HG02642 (cell line): ENCODE results near the gene ADAMTS20.
A peak's percentile ranks its signal among the peaks of the same experiment; 100 is the strongest.

ENCODE experiments used
- ATAC-seq: cut with Tn5 transposase; IDR thresholded peaks from one replicate; pipeline ENCODE4 v1.9.1; 2021; ENCODE audit warnings: mild to moderate bottlenecking; ENCODE audit not compliant: unreplicated experiment, poor library complexity

ADAMTS20 gene

DNA sequence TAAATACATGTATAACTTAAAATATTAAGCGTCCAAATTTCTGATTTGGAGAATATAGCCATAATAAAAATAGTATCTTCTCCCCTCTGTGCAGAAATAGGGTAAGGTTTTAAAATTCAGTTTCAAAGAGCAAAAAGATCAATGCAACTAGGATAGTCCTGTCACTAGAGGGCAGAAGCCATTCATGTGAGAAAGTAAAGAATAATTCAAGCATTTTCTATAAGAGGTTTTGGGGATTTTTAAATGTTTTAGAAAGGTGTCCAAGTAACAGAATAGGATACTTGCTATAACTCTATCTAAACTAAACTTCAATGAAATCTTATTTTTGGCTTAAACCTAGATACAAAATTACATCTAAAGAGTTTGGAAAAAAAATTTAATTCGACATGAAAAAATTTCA is 50.3 kb downstream of the ADAMTS20 start:
- no peak for ATAC-seq

DNA sequence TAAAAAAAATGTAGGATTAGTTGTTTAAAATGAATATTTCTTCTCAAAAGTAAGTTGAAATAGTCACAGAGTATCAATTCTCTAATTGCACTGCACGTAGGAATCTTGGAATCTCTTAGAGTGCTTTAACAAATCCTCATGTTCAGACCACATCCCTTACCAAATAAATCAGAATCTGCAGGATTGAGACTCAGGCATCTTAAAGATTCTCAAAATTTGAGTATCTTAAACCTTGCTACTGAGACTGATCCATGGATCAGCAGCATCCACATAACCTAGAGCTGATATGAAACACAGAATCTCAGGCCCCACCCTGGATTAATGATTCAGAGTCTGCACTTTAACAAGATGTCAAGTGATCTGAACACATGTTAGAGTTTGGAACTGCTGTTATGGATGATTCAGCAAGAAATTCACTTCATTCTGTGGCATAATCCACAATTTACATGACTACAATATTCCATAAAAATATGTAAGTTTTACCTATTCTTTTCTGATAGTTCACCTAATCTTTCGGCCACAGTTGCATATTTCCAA is 58.7 kb downstream of the ADAMTS20 start:
- ATAC-seq: no peak

DNA sequence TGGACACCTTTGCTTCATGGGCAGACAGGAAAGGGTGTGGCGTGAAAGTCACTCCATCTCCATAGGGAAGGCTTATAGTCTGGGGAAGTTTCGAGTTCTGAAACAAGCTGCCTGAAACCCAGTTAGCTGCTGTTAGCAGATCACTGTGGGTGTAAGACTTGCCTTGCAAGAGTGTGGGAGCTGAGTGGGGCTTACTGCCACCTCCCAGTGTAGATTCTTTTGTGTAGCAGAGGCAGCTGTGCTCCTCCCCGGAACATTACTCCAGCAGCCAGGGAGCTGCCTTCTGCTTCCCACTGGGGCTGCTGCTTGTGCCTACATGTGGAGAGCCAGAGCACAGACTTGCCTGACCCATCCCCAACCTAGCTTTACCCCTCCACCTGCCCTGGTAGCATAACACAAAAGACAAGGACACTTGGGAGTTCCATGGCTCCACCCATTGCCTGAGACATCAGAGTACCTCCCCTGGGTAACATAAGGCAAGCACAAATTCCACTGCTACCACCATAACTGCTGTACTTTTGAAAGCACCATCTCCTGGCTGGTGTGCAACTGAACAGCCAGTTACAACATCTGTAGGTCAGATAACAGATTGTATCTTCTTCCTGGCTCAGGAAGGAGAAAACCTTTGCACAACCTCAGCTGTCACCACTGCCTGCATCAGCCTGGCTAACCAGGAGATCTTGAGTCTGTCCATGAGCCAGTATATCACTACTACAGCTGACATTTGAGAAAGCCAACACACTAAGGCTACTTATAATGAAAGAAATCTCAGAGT is 69.5 kb downstream of the ADAMTS20 start:
- no peak for ATAC-seq

DNA sequence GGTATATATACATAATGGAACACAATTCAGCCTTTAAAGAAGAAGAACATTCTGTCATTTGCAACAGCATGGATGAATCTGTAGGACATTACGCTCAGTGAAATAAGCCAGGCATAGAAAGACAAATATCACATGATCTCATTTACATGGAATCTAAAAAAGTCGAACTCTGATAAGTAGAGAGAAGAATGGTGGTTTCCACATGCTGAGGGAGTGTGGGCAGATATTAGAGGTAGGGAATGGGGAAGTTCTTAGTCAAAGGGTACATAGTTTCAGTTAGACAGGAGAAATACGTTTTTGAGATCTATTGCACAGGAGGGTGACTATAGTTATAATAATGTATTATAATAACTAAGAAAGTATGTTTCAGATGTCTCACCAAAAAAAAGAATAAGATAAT is 71.4 kb downstream of the ADAMTS20 start:
- no peak for ATAC-seq

DNA sequence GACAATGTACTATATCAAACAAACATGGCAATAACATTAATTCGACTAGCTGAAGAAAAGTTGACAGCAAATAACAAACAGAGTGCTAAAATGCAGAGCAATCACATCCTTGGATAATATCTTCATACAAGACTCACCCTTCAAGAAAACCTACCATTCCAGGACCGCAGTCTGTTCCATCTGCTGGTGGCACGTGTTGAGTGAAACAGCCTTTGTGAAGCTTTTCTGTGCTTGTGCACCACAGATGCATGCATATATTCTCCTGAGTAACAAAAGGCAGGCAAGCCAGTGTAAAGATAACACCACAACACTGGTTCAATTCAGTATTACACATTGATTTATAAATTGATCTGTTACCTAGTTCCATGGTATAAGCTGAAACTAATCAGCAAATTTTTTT is 89.3 kb downstream of the ADAMTS20 start:
- ATAC-seq: no peak

DNA sequence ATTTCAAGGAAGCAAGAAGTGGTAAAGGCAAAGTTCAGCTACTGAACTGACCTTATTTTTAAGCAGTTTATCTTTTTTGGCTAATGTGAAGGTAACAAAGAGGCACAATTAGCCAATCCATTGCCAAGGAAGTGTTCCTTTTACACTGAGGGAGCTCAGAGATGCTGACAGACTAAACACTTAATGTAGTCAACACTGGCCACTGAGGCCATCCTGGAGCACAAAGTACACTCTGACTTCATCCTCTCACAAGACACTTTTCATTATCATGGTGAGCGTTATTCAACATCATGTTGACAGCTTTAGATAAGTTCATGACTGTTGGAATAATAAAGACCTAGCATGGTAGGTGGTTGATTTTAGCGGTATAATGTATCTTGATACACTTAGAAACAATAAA is 89.9 kb downstream of the ADAMTS20 start:
- ATAC-seq: no peak

DNA sequence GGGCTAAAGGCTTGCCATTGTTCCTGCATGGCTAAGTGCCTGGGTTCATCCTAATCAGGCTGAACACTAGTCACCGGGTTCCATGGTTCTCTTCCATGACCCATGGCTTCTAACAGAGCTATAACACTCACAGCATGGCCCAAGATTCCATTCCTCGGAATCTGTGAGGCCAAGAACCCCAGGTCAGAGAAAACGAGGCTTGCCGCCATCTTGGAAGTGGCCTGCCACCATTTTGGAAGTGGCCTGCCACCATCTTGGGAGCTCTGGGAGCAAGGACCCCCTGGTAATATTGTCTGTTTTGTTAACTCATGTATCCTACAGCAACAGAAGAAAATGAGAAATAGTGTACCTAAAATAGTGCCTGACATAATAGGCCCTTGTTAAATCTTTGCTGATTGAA is 92.7 kb downstream of the ADAMTS20 start:
- no peak for ATAC-seq

DNA sequence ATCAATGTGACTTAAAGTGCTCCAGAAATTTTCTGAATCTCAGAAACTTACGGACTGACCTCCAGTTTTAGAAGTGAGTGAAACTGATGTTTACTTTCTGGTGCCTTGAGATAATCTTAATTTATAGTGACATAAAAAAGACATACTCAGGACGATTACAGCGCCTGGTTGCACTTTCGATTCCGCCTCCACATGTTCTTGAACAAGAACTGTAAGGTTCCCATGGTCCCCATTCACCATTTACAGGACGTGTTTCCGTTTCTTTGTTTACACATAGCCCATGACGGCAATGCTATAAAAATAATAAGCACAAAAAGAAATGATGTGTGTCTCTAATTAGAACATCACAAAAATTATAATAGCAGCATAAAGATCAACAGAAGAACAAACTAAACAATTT is 98.2 kb downstream of the ADAMTS20 start:
- no peak for ATAC-seq

DNA sequence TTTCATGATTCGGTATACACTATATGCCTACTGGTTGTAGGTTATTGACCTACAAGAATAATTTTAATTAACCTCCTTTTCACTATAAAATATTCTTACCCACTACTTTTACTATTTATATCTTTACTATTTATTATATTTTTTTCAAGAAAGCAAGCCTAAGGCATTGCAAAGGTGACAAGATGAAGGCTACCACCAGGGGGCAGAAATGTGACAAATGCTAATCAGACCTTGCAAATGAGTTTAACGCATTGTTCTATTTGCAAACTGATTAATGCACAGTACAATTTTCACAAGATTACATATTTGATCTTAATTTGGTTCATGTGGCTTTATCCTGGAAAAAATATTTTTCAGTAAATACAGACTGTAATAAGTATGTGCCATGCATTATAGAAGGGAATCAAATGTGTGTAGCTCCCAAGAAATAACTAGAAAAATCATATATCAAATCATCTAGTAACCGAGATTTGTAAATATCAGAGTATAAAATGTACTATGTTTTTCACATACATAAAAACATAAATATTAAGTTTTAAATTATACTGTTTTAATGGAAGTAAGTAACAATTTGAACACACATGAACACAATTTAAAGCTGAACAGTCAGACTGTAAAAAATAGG is 107.0 kb downstream of the ADAMTS20 start:
- ATAC-seq: peak; percentile 70

DNA sequence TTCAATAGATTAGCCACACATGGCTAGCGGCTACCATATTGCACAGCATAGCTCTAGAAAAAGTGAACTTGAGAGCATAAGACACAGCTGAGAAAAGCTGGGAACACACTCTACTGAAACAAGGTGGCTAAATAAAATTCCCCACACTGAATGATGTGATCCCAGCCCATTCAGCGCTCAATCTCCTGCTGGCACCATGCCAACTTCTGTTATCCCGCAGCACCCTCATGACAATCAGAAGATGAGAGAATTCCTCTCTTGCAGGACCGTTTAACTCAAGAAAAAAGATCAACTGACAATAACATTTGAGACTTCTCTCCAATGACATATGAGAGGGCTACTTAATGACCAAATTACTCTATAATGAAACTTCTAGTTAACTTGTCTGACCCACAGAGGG is 115.4 kb downstream of the ADAMTS20 start:
- no peak for ATAC-seq

DNA sequence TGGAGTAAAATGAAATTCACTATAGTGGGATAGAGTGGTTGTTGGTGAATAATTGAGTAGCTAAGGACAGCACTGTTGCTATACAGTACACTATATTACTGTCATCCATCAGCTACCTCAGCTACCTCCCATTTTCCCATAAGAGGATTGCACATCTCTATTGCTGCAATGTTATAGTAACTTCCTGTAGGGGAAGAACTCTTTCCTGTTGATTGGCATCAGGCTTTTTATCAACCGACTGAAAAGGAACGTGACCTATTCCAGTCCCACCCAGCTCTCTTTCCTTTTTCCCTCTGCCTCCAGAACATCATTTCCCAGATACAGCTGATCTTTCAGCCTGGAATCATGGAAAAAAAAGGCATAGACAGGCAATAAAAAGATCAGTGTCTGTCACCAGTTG is 117.4 kb downstream of the ADAMTS20 start:
- no peak for ATAC-seq

DNA sequence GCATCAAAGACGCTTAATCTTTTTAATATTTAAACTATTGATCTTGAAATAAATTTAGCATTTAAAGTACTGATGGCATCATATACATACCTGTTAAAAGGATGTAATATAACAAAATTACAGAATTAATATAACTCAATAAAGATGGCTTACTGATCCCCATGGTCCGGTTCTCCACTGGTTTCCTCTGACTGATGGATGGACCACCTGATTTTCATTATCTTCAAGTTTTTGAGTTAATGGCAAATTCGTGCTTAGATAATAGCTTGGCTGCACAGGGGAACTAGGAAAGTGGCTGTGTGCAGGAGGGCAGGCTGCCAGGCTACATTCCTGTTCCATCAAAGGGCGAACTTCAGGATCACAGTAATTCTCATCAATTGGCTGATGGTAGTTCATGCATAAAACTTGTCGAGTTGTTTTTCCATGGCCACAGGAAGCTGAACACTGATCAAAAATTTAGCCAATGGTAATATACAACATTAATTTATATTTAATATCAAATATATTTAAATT is 123.9 kb downstream of the ADAMTS20 start:
- no peak for ATAC-seq

DNA sequence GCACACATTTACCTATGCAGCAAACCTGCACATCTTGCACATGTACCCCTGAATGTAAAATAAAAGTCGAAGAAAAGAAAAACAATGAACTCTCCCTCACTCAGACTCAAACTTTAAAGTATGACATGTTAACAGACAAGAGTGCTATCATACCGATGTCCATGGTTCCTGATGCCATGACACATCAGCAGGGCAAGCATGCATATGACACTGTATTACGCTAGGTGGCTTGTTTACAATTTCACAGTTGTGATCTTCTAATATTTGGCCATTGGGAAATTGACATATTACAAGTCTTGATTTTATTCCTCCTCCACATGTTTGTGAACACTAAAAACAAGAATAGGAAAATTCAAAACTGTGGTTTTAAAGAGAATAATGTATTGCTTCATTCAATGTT is 126.6 kb downstream of the ADAMTS20 start:
- ATAC-seq: no peak

DNA sequence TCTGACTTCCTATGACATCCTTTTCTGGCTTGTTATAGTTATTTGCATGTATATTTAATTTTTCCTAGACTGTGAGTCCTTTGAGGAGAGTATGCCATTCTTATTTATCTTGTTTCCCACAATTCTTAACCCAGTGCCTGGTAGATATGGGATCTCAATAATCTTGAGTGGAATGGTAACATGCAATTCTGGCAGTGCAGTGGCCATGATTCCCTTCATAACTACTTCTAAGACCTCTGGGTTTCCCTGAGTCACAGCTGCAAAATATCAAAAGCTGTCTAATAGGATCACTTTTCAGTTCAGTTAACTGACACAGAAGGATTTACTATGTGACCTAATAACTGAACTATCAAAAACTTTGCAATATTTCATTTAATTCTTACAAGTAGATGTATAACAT is 135.0 kb downstream of the ADAMTS20 start:
- no peak for ATAC-seq

DNA sequence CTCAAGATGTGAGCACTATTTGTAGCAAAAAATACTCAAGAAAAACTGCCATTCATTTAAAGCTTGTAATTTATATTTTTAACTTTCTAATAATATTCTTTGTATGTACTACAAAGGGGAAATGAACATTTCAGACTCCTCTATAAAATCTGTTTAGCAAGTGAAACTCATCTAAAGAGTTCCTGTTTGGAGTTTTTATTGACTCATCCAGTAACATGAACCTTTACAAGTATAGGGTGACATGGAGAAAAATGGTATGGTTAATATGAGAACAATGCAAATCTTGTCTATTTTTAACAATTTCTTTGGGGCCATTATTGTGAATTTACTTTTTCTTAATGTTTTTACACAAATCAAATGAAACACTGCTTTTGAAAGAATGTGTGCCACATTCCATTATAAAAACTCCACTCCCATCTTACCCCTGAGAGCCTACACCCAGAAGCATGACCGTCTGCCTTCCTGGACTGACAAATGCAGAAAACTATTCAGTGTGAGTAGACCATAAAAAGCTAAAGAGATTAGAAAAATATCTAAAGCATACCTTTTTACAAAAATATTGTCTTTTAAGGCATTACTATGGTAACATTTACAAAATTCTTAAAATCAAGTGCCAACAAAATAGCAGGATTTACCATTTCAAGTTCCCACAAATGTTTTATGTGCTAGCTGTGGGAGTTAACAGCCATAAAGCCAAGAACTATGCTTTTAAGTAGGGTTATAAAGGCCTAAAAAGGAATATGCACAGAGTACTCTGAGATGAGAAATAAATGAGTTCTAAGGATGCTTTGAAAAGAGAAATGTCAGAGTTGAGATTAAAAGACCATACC is 144.0 kb downstream of the ADAMTS20 start:
- ATAC-seq: peak; percentile 84

DNA sequence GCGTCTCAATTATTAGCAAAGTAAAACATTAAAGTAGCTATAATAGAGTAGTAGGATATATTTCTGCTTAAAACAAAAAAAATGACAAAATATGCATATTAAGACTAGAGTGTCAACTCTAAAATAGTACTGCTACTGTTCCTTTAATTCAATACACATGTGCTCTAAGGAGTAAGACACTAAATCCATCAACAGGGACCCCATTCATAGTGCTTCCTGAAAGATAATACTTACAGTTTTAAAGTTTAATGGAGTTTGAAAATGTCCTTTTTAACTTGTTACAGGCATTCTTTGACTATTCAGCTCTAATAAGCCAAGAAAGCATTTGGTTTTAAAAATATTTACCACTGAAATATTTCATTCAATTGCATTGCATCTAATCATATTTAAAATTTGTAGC is 145.2 kb downstream of the ADAMTS20 start:
- no peak for ATAC-seq

DNA sequence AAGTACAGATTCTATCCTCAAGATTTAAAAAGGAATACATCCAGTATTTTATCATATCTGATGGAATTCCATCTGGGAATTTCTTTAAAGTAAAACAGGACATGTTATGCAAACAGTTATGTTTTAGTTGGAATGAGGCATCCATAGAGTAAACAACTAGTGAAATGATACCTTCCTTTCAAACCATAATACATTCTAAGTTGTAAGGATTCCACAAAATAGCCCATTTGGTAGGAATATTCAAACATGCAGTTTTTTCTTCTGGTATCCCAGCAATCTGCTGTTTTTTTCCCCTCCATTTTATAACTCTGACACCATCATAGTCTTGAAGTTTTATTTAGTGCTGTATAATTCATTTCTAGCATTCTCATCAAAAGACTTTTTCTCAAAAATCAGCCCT is 149.6 kb downstream of the ADAMTS20 start:
- ATAC-seq: no peak

DNA sequence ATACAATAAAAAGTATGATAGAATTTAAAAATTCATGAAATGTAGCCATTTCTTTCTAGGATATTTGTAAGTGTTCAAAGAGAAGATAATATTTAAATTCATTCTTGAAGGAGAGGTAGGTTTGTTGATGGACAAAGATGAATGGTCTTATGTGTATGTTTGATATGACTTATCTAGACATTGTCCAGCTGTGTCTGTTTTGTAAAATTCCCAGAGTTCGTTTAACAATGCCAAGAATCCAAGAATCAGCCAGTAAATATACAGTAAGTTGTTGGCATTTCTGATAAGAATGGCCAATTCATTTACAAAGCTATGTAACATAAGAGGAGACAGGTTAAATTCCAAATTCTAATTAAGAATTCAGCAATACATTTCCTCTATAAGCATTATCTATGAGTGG is 150.9 kb downstream of the ADAMTS20 start:
- ATAC-seq: no peak

DNA sequence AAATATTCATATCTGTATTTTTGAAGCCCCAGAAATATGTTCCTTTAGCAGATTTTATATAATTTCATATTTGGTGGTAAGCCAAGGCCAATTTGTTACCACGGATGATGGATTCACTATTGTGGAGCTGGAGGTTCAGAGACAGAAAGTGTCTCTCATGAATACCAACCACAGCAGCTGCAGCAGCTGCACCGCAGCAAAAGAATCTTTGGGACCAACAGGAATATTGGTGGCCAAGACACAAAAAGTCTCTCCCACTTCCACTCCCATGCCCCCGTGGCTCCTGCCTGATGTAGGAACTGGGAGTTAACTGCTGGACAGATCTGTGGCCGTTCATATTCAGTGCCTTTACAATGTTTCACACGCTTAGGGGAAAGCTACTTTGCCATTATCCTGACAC is 155.3 kb downstream of the ADAMTS20 start:
- no peak for ATAC-seq

DNA sequence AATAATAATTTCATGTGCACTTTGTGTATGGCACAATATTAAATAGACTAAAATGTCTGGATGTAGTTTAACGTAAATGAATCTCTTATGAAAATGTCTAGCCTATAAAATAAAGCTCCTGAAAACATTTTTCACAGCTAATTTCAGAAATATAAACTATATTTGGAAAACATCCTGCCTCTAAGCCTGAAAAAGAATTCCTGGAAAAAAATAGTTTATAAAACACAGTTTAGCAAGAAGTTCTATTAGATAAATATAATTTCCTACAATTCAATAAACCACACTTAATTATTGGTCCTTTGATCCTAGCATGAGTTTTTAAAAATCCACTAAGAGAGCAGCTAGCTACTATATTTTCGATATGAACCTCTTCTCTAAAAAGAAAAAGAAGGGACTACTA is 159.9 kb downstream of the ADAMTS20 start:
- no peak for ATAC-seq

DNA sequence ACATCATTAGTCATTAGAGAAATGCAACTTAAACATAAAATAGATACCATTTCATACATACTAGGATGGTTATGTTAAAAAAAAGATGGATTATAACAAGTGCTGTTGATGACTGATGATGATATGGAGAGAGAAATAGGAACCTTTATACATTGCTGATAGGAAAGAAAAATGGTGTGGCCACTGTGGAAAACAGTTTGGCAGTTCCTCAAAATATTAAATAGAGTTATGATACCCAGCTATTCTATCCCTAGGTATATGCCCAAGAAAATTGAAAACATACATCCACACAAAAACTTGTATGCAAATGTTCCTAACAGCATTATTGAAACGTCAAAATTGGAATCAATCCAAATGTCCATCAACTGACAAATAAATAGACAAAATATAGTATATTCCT is 170.1 kb downstream of the ADAMTS20 start:
- no peak for ATAC-seq
